GM12874 (cell line): ENCODE data around the gene R3HDM2.

ENCODE experiments used
- CTCF ChIP-seq: IDR thresholded peaks from 2 replicates; pipeline ENCODE4 v1.5.1; 2011; ENCODE audit warnings: low read depth, mild to moderate bottlenecking, control low read depth, low read length, moderate library complexity; ENCODE audit not compliant: insufficient read depth

R3HDM2 gene

GRCh38 chr12:57475271-57476161 is 44.7 kb upstream of the R3HDM2 start:
- no peak for TF ChIP-seq CTCF

GRCh38 chr12:57474862-57475261 is 44.0 kb upstream of the R3HDM2 start:
- TF ChIP-seq CTCF = no peak

- TF ChIP-seq CTCF = no peak
Observed at GRCh38 chr12:57474430-57474829, 43.6 kb upstream of the R3HDM2 start.

- TF ChIP-seq CTCF = no peak
Observed at GRCh38 chr12:57473886-57474285, 43.0 kb upstream of the R3HDM2 start.

- no peak for TF ChIP-seq CTCF
Observed at GRCh38 chr12:57473392-57473791, 42.5 kb upstream of the R3HDM2 start.

- TF ChIP-seq CTCF = no peak
Observed at GRCh38 chr12:57472391-57472790, 41.5 kb upstream of the R3HDM2 start.

GRCh38 chr12:57471661-57472060 is 40.8 kb upstream of the R3HDM2 start:
- TF ChIP-seq CTCF = no peak
